Measurements from ENCODE around the gene ST6GALNAC3.
A peak's percentile ranks its signal among the peaks of the same experiment; 100 is the strongest.
"Not testable (repeated sequence)": the region's sequence is repeated elsewhere in the genome, so short reads cannot be mapped to it uniquely, and the experiment has no call there.

The ST6GALNAC3 gene

GRCh38 chr1:76302711-76303339 is 228.3 kb downstream of the ST6GALNAC3 start:
- FAIRE-seq (peak; percentile 72), DNase-seq (ENCODE audit: insufficient read length, low spot score) (no peak)
- no peak for TF ChIP-seq POLR2A (IDR thresholded peaks at IDR 0.05; ENCODE audit: low read depth, low read length)

- DNase-seq (ENCODE audit: insufficient read length, low spot score) (no peak), FAIRE-seq (no peak)
- no peak for TF ChIP-seq POLR2A (IDR thresholded peaks at IDR 0.05; ENCODE audit: low read depth, low read length)
These were observed 228.8 kb downstream of the ST6GALNAC3 start for GRCh38 chr1:76303340-76303717.

- DNase-seq (ENCODE audit: insufficient read length, low spot score) (no peak), FAIRE-seq (no peak)
- no peak for TF ChIP-seq POLR2A (IDR thresholded peaks at IDR 0.05; ENCODE audit: low read depth, low read length)
These were observed 238.8 kb downstream of the ST6GALNAC3 start for GRCh38 chr1:76313304-76313703.

- FAIRE-seq (no peak), DNase-seq (ENCODE audit: insufficient read length, low spot score) (no peak)
- TF ChIP-seq POLR2A (IDR thresholded peaks at IDR 0.05; ENCODE audit: low read depth, low read length) = no peak
These were observed 240.2 kb downstream of the ST6GALNAC3 start for GRCh38 chr1:76314730-76315129.

- no peak for DNase-seq (ENCODE audit: insufficient read length, low spot score)
- FAIRE-seq = no peak
- no peak for TF ChIP-seq POLR2A (IDR thresholded peaks at IDR 0.05; ENCODE audit: low read depth, low read length)
These were observed 242.9 kb downstream of the ST6GALNAC3 start for GRCh38 chr1:76317299-76317900.

GRCh38 chr1:76330991-76331603 is 256.6 kb downstream of the ST6GALNAC3 start:
- FAIRE-seq = peak; percentile 90
- DNase-seq (ENCODE audit: insufficient read length, low spot score) = peak; percentile 12
- TF ChIP-seq POLR2A (IDR thresholded peaks at IDR 0.05; ENCODE audit: low read depth, low read length) = no peak

- TF ChIP-seq POLR2A (IDR thresholded peaks at IDR 0.05; ENCODE audit: low read depth, low read length) = no peak
- DNase-seq (ENCODE audit: insufficient read length, low spot score) = no peak
- no peak for FAIRE-seq
These were observed 261.3 kb downstream of the ST6GALNAC3 start for GRCh38 chr1:76335882-76336281.

- FAIRE-seq (no peak), DNase-seq (ENCODE audit: insufficient read length, low spot score) (no peak)
- no peak for TF ChIP-seq POLR2A (IDR thresholded peaks at IDR 0.05; ENCODE audit: low read depth, low read length)
These were observed 262.4 kb downstream of the ST6GALNAC3 start for GRCh38 chr1:76336931-76337371.

GRCh38 chr1:76337542-76338219 is 263.1 kb downstream of the ST6GALNAC3 start:
- no peak for FAIRE-seq
- no peak for DNase-seq (ENCODE audit: insufficient read length, low spot score)
- no peak for TF ChIP-seq POLR2A (IDR thresholded peaks at IDR 0.05; ENCODE audit: low read depth, low read length)

GRCh38 chr1:76340056-76340455 is 265.5 kb downstream of the ST6GALNAC3 start:
- no peak for TF ChIP-seq POLR2A (IDR thresholded peaks at IDR 0.05; ENCODE audit: low read depth, low read length)
- no peak for FAIRE-seq
- no peak for DNase-seq (ENCODE audit: insufficient read length, low spot score)

- DNase-seq (ENCODE audit: insufficient read length, low spot score); FAIRE-seq: not testable (repeated sequence)
These were observed 267.3 kb downstream of the ST6GALNAC3 start for GRCh38 chr1:76341816-76342215.

GRCh38 chr1:76343356-76343755 is 268.8 kb downstream of the ST6GALNAC3 start:
- DNase-seq (ENCODE audit: insufficient read length, low spot score) (no peak), FAIRE-seq (no peak)
- TF ChIP-seq POLR2A (IDR thresholded peaks at IDR 0.05; ENCODE audit: low read depth, low read length) = no peak

- no peak for TF ChIP-seq POLR2A (IDR thresholded peaks at IDR 0.05; ENCODE audit: low read depth, low read length)
- no peak for DNase-seq (ENCODE audit: insufficient read length, low spot score)
- FAIRE-seq = no peak
These were observed 277.1 kb downstream of the ST6GALNAC3 start for GRCh38 chr1:76351655-76352054.

- no peak for TF ChIP-seq POLR2A (IDR thresholded peaks at IDR 0.05; ENCODE audit: low read depth, low read length)
- no peak for FAIRE-seq
- DNase-seq (ENCODE audit: insufficient read length, low spot score) = no peak
These were observed 278.3 kb downstream of the ST6GALNAC3 start for GRCh38 chr1:76352741-76353435.

Measured in H54 (cell line).